GM18909 (cell line): ENCODE results near the gene MIB1.

Experiments
- ATAC-seq: cut with Tn5 transposase; IDR thresholded peaks from one replicate; pipeline ENCODE4 v1.9.1; 2021; ENCODE audit warnings: mild to moderate bottlenecking; ENCODE audit not compliant: unreplicated experiment, poor library complexity

MIB1 gene

GRCh38 chr18:21865043-21865442 lies 124.5 kb downstream of the MIB1 start:
- no peak for ATAC-seq

GRCh38 chr18:21868770-21869169 lies 128.2 kb downstream of the MIB1 start:
- no peak for ATAC-seq

- no peak for ATAC-seq
Observed at GRCh38 chr18:21889570-21889969, 149.0 kb downstream of the MIB1 start.

- ATAC-seq = no peak
Observed at GRCh38 chr18:21894619-21895367, 154.2 kb downstream of the MIB1 start.

- ATAC-seq = no peak
Observed at GRCh38 chr18:21896732-21897336, 156.2 kb downstream of the MIB1 start.

GRCh38 chr18:21897811-21898210 lies 157.2 kb downstream of the MIB1 start:
- ATAC-seq = peak; percentile 75

GRCh38 chr18:21900605-21901352 lies 160.2 kb downstream of the MIB1 start:
- no peak for ATAC-seq

- ATAC-seq = no peak
Observed at GRCh38 chr18:21901423-21901945, 160.9 kb downstream of the MIB1 start.

GRCh38 chr18:21903709-21904108 lies 163.1 kb downstream of the MIB1 start:
- no peak for ATAC-seq

GRCh38 chr18:21904856-21905255 lies 164.3 kb downstream of the MIB1 start:
- ATAC-seq = no peak

- ATAC-seq = no peak
Observed at GRCh38 chr18:21907451-21907850, 166.9 kb downstream of the MIB1 start.

- no peak for ATAC-seq
Observed at GRCh38 chr18:21908711-21909110, 168.1 kb downstream of the MIB1 start.

- no peak for ATAC-seq
Observed at GRCh38 chr18:21910906-21911305, 170.3 kb downstream of the MIB1 start.

- ATAC-seq = no peak
Observed at GRCh38 chr18:21911551-21911950, 171.0 kb downstream of the MIB1 start.

- no peak for ATAC-seq
Observed at GRCh38 chr18:21912339-21913239, 172.0 kb downstream of the MIB1 start.

- no peak for ATAC-seq
Observed at GRCh38 chr18:21914739-21915319, 174.2 kb downstream of the MIB1 start.

- ATAC-seq = no peak
Observed at GRCh38 chr18:21915546-21915945, 175.0 kb downstream of the MIB1 start.

- no peak for ATAC-seq
Observed at GRCh38 chr18:21916594-21916993, 176.0 kb downstream of the MIB1 start.

GRCh38 chr18:21918693-21919092 lies 178.1 kb downstream of the MIB1 start:
- ATAC-seq = no peak
